ENCODE measurements around the gene TTLL3. TPM values are rescaled to one million over a fixed set of nuclear protein-coding genes. Genes with fewer than 3 reads are reported as not detected.

The TTLL3 gene
- total RNA-seq, 1 donor from 2014 or later = 7.1 TPM

Other genes starting within 250 kb of the TTLL3 start
- 18.7 TPM for gene MTMR14, start 160.8 kb upstream of the TTLL3 start, total RNA-seq
- not detected for gene CPNE9, start 106.4 kb upstream of the TTLL3 start, total RNA-seq
- 5.9 TPM for gene BRPF1, start 78.5 kb upstream of the TTLL3 start, total RNA-seq
- gene OGG1, start 60.3 kb upstream of the TTLL3 start, total RNA-seq = 16.0 TPM
- 24.6 TPM for gene CAMK1, start 40.3 kb upstream of the TTLL3 start, total RNA-seq
- gene TADA3, start 17.8 kb upstream of the TTLL3 start, total RNA-seq = 25.8 TPM
- 42.1 TPM for gene ARPC4, start 17.2 kb upstream of the TTLL3 start, total RNA-seq
- gene RPUSD3, start 33.7 kb downstream of the TTLL3 start, total RNA-seq = 21.1 TPM
- 0.83 TPM for gene CIDEC, start 70.0 kb downstream of the TTLL3 start, total RNA-seq
- 21.4 TPM for gene JAGN1, start 80.3 kb downstream of the TTLL3 start, total RNA-seq
- 2.5 TPM for gene IL17RE, start 92.6 kb downstream of the TTLL3 start, total RNA-seq
- 52.2 TPM for gene IL17RC, start 106.8 kb downstream of the TTLL3 start, total RNA-seq
- 41.0 TPM for gene CRELD1, start 123.6 kb downstream of the TTLL3 start, total RNA-seq
- gene PRRT3, start 142.1 kb downstream of the TTLL3 start, total RNA-seq = 0.50 TPM
- gene EMC3, start 176.6 kb downstream of the TTLL3 start, total RNA-seq = 64.2 TPM
- gene FANCD2, start 216.2 kb downstream of the TTLL3 start, total RNA-seq = 0.65 TPM